Stimulated activated CD8-positive, alpha-beta memory T cell treated with anti-CD3 and anti-CD28 coated beads, Interleukin-7, amount 100 ng/mL, for 24 hours (primary cell): ENCODE data around the gene UBA5.

Experiments used
- DNase-seq: peaks from one replicate; pipeline ENCODE4 v3.0.0-alpha.2; 2020; ENCODE audit warnings: low read depth

UBA5 gene

DNA sequence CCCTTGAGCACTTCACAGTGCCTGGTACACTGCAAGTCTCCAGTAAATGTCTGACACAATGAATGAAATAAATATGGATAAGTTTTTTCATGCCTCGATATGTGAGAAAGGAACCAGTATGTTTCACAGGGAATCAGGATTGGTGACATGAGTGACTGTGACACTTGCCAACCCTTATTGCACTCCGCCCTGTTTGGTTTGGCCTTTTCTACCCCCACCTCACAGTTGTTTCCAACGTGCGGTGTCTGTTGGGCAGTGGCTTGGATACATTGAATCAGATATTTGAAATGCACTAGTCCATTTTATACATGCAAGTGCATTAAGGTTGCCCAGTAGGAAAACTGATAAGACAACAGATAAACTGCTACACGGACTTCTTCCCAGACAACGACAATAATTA lies 60.1 kb downstream of the UBA5 start:
- no peak for DNase-seq

DNA sequence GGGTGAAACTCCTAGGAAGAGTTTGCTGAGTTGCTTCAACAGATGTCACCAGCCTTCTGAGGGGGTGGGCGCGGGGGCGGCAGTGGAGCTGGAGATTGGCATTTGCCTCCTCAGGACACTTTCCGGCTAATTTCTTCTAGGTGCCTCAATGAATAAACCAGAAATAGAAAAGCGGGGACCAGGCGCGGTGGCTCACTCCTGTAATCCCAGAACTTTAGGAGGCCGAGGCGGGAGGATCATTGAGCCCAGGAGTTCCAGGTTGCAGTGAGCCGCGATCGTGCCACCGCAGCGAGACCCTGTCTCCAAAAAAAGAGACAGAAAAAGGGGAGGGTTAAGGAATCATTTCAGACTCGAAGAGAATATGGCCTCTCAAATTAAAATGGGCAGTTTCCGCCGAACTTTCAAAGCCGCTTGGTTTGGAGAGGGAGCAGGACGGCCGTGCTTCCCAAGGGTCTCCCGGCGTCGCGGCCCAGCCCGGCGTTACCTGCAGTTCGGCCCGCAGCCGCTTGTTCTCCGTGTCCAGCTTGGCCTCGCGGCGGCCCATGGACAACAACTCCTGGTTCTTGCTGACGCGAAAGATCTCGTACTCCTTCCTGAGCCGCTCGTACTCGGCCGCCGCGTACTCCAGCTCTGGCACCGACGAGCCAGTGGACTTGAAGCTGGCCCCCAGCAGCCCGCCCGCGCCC lies 61.5 kb downstream of the UBA5 start:
- DNase-seq = peak; percentile 4

DNA sequence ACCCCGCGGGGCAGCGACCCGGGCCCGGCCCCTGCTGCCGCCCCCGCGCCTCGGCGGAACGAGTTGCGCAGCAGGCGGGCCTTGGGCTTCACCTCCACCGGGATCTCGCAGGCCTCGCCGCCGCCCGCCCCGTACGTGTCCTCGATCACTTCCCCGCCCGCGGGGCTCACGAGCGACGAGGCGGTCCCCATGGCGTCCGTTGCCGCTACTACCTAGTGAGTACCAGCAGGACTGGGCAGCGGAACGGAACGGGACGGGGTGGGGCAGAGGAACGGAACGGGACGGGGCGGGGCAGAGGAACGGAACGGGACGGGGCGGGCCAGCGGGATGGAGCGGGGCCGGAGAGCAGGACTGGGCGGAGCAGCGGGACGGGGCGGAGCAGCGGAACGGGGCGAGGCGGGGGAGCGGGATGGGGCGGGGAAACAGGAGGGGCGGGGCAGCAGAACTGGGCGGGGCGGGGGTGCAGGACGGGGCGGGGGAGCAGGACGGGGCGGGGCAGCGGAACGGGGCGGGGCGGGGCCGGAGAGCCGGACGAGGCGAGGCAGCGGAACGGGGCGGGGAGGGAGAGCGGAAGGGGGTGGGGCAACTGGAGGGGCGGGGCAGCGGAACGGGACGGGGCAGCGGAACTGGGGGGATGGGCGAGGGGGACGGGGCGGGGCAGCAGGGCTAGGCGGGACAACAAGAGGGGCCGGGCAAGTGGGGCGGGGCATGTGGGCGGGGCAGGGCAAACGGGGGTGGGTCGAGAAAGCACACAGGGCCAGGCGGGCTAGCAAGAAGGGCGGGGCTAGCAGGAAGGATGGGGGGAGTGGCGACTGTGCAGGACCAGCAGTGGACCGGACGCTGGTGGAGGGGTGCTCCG lies 62.3 kb downstream of the UBA5 start, which contains the start of gene NPHP3:
NPHP3 (minus strand) TSS at position 245 of the 859 bp plus-strand sequence; CDS start at position 191, 54 bp downstream.
- DNase-seq = peak; percentile 97

DNA sequence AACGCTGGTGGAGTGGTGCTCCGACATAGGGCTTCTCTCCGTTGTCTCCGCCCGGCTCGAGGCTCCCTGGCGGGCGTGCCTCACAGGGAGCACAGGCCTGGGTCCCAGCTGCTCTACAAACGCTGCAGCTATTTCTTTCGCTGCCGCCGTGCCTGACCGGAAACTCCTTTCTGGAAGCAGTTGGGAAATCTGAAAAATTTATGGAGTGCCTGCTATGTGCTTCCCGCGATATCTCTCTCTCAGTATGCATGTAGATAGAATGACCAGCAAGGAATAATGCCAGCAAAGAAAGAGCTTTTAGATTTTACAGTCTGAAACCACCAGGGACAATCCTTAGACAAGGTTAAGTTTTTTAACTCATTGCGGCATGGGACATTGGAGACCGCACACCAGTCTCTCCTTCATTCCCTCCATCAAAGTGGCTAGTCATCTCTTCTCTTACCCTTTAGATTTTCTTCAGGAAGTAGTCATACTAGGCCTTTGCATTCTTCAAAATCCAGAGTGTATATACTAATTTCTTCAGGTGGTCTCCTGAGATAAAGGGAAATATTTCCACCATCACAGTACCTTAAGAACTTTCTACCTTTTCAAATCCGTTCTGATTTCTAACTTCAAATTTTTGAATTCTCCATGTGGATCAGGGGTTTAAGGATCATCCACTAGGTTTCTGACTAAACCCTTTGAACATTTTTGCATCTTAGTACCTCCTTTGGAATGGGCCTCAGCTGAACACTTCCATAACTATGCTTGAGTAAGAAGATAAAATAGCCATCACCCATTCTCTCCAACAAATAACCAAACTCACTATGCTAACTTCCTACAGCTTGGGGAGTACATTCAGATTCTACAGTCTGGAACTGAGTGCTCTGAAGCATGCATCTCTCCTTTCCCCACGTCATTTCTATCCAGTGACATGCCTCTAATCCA lies 63.2 kb downstream of the UBA5 start:
- DNase-seq = no peak

DNA sequence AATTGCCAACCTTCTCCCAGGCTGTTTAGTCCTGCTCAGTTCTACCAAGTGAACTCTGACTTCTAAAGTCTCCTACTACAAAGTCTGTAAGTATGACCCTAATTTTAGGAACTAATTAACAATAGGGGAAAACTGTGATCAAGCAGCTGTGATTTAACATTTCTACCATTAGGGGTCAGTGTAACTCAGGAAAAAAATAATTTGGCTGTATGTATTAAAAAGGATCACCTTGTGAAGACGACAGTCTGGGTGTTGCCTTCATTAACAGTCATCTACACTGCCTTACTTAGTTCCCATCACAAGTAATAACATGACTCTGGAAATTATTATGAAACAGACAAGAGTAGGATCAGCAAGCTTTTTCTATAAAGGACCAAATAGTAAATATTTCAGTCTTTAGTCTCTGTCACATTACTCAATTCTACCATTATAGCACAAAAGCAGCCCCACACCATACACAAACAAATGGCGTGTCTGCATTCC lies 66.3 kb downstream of the UBA5 start:
- DNase-seq = no peak
